GM12878 (cell line): Measurements from ENCODE around the gene DNAJC5. TPM values are rescaled to one million over a fixed set of nuclear protein-coding genes. Genes with fewer than 3 reads are reported as not detected.

Experiments
- ATAC-seq: fragments of 200-7000 bp; cut with Tn5 transposase; 3 replicates; pipeline ENCODE4 v1.9.1; 2020; ENCODE audit warnings: mild to moderate bottlenecking, moderate library complexity
- BruUV-seq: library from RNA; stranded (reverse); fragments of 400-500 nt; replicated peaks from 2 replicates; lab custom pipeline; 2021; lab: Mats Ljungman, UMichigan
- CTCF ChIA-PET: fragments of 300-600 bp; sonication (Branson Sonifier 250); formaldehyde crosslinking; extraction: SDS; loops from one replicate; lab custom pipeline; 2021; ENCODE audit warnings: inconsistent platforms; lab: Yijun Ruan, JAX
- POLR2A ChIA-PET: fragments of 350-600 bp; formaldehyde crosslinking; extraction: SDS; loops from one replicate; lab custom pipeline; 2021; ENCODE audit warnings: inconsistent platforms; lab: Charles Lee
- RAD21 ChIA-PET: fragments of 300-600 bp; sonication (Branson Sonifier 250); formaldehyde crosslinking; loops from one replicate; lab custom pipeline; 2023; ENCODE audit warnings: antibody characterized with exemption; ENCODE audit not compliant: unreplicated experiment; lab: Charles Lee
- SMC1A ChIA-PET: fragments of 300-600 bp; sonication (Branson Sonifier 250); formaldehyde crosslinking; loops from one replicate; lab custom pipeline; 2023; ENCODE audit not compliant: unreplicated experiment, uncharacterized antibody; lab: Charles Lee
- DNase-seq: peaks from one replicate; pipeline ENCODE4 v3.0.0-alpha.2; 2011; ENCODE audit warnings: low read depth, low spot score
- FAIRE-seq: peaks from 3 replicates; lab custom pipeline; 2011; peaks lifted over from hg19 to GRCh38; lab: Jason Lieb, UNC
- H2AFZ ChIP-seq: 2 replicates; pipeline ENCODE4 v1.6.0; 2011; ENCODE audit warnings: low read depth, low read length, control low read depth; ENCODE audit not compliant: control insufficient read depth
- H3K27ac ChIP-seq: 2 replicates; pipeline ENCODE4 v1.5.1; 2011; ENCODE audit warnings: control low read depth; ENCODE audit not compliant: control insufficient read depth, insufficient read depth
- H3K27me3 ChIP-seq, 2 experiments: replicated peaks in 1 of 2; 2 replicates each; pipeline versions ENCODE4 v1.6.0 to v1.6.1; 2011; ENCODE audit warnings: low read length in 1 of 2; ENCODE audit not compliant: control insufficient read depth in 2 of 2, insufficient read depth in 2 of 2
- H3K36me3 ChIP-seq, 2 experiments: 2 replicates each; pipeline ENCODE4 v1.5.1; 2011; ENCODE audit warnings: low read length in 1 of 2; ENCODE audit not compliant: control insufficient read depth in 2 of 2, insufficient read depth in 2 of 2
- H3K4me1 ChIP-seq: 2 replicates; pipeline ENCODE4 v1.6.1; 2011; ENCODE audit warnings: mild to moderate bottlenecking, low read length, moderate library complexity, mixed read lengths; ENCODE audit not compliant: control insufficient read depth, insufficient read depth
- H3K4me2 ChIP-seq: 2 replicates; pipeline ENCODE4 v1.6.0; 2011; ENCODE audit warnings: control low read depth; ENCODE audit not compliant: control insufficient read depth, insufficient read depth
- H3K4me3 ChIP-seq: fragments of 200-600 bp; sonication (generic); 2 replicates; pipeline ENCODE4 v1.5.1; 2016
- H3K79me2 ChIP-seq: 2 replicates; pipeline ENCODE4 v1.6.0; 2011; ENCODE audit warnings: low read length; ENCODE audit not compliant: control insufficient read depth, insufficient read depth
- H3K9ac ChIP-seq: 2 replicates; pipeline ENCODE4 v1.8.0; 2011; ENCODE audit warnings: low read length, control low read depth, mixed read lengths; ENCODE audit not compliant: control insufficient read depth, insufficient read depth
- H3K9me3 ChIP-seq: replicated peaks from 3 replicates; pipeline ENCODE4 v1.5.1; 2011; ENCODE audit warnings: mild to moderate bottlenecking, low read length; ENCODE audit not compliant: control insufficient read depth, insufficient read depth
- H4K20me1 ChIP-seq: 2 replicates; pipeline ENCODE4 v1.6.0; 2011; ENCODE audit not compliant: control insufficient read depth, insufficient read depth
- ATF7 ChIP-seq: fragments of 450-650 bp; IDR thresholded peaks from 2 replicates; pipeline ENCODE4 v1.6.1; 2016; ENCODE audit warnings: low read depth, mild to moderate bottlenecking
- BRCA1 ChIP-seq: IDR thresholded peaks from 2 replicates; pipeline ENCODE4 v1.6.1; 2011; ENCODE audit warnings: low read depth, low read length, improper control_type of control experiment
- CBX3 ChIP-seq: fragments of 200-600 bp; sonication (generic); IDR thresholded peaks from 2 replicates; pipeline ENCODE4 v1.6.1; 2016; ENCODE audit warnings: low read depth, borderline replicate concordance
- HDAC6 ChIP-seq: fragments of 200-600 bp; sonication (generic); IDR thresholded peaks from one replicate; pipeline ENCODE4 v1.8.0; 2017; ENCODE audit warnings: antibody characterized with exemption; ENCODE audit not compliant: unreplicated experiment
- NFYA ChIP-seq: IDR thresholded peaks from 2 replicates; pipeline ENCODE4 v1.6.1; 2011; ENCODE audit warnings: low read depth, mild to moderate bottlenecking, low read length, improper control_type of control experiment, borderline replicate concordance
- POU2F2 ChIP-seq: IDR thresholded peaks from 3 replicates; pipeline ENCODE4 v1.6.1; 2011; ENCODE audit warnings: low read depth, mild to moderate bottlenecking, low read length, borderline replicate concordance
- RAD51 ChIP-seq: fragments of 450-650 bp; IDR thresholded peaks from 2 replicates; pipeline ENCODE4 v1.6.1; 2016; ENCODE audit warnings: moderate library complexity, mild to moderate bottlenecking, inconsistent platforms
- SIN3A ChIP-seq: IDR thresholded peaks from 2 replicates; pipeline ENCODE4 v1.6.1; 2012; ENCODE audit warnings: low read depth, low read length, improper control_type of control experiment
- TBL1XR1 ChIP-seq: IDR thresholded peaks from 2 replicates; pipeline ENCODE4 v1.6.1; 2012; ENCODE audit warnings: low read depth, low read length, improper control_type of control experiment
- ZNF24 ChIP-seq: fragments of 450-650 bp; IDR thresholded peaks from 2 replicates; pipeline ENCODE4 v1.6.1; 2017; ENCODE audit warnings: antibody characterized with exemption, mild to moderate bottlenecking
- ZNF384 ChIP-seq: IDR thresholded peaks from 2 replicates; pipeline ENCODE4 v1.6.1; 2012; ENCODE audit warnings: low read depth, mild to moderate bottlenecking, low read length, improper control_type of control experiment, borderline replicate concordance
- WGBS: methylation state at CpG from one replicate; pipeline ENCODE4 v1.1.6; 2016; ENCODE audit warnings: low lambda C conversion rate; ENCODE audit not compliant: insufficient replicate concordance, insufficient coverage; ENCODE audit errors: missing lambda C conversion rate; 5-methylcytosine and 5-hydroxymethylcytosine counted together
- in situ Hi-C: fragments of 300-500 bp; cut with MboI; formaldehyde crosslinking; loops from 9 replicates; pipeline ENCODE4 v1.14.3; 2018; ENCODE audit warnings: mixed read lengths
- intact Hi-C: fragments of 100-400 bp; cut with micrococcal nuclease; formaldehyde crosslinking; loops from one replicate; pipeline ENCODE4 v1.14.2; 2022; ENCODE audit not compliant: unreplicated experiment
- polyA plus RNA-seq, 11 experiments: library from polyadenylated mRNA; depleted of rRNA in 4 of 11; unstranded in 6 of 11; stranded (reverse) in 5 of 11; fragments of >200 nt; fragmentation: Nextera tagmentation in 4 of 11; fragmentation: Illumina TruSeq in 1 of 11; extraction: Ambion mirVana in 4 of 11; extraction: Trizol in 1 of 11; gene quantifications; 1 replicate in 1 of 11; 2 replicates in 10 of 11; pipeline versions ENCODE4 v1.2.1 to v1.2.3, GENCODE V29; 2011 to 2016; ENCODE audit warnings: inconsistent platforms in 2 of 11, missing spikeins in 2 of 11, low read depth in 1 of 11
- total RNA-seq, 4 experiments: library from RNA; depleted of rRNA in 3 of 4; stranded (reverse); fragments of >200 nt in 3 of 4; fragmentation: Illumina TruSeq in 1 of 4; extraction: Trizol in 1 of 4; gene quantifications; 2 replicates each; pipeline versions ENCODE4 v1.2.1 to v1.2.3, GENCODE V29; 2013 to 2021
- TF ChIP-seq, protein P1 (sequence below): IDR thresholded peaks from 2 replicates; pipeline ENCODE4 v1.6.1; 2012; ENCODE audit warnings: improper control_type of control experiment, low read depth, low read length; ENCODE audit not compliant: insufficient replicate concordance
- TF ChIP-seq, protein P2 (sequence below): fragments of 450-650 bp; IDR thresholded peaks from 2 replicates; pipeline ENCODE4 v1.6.1; 2017; ENCODE audit warnings: mild to moderate bottlenecking, low read depth, inconsistent platforms; ENCODE audit not compliant: poor library complexity, severe bottlenecking
- TF ChIP-seq, protein P3 (sequence below): IDR thresholded peaks from 2 replicates; pipeline ENCODE4 v1.6.1; 2011; ENCODE audit warnings: mild to moderate bottlenecking, low read depth, low read length, moderate library complexity; ENCODE audit not compliant: insufficient replicate concordance

The DNAJC5 gene
- total and polyA plus RNA-seq, 10 of the 15 experiments (the other 5 are each of a cell fraction or from before 2014, with no cell fraction given), result 0.69 to 36.8 (median 17.0) TPM

DNA sequence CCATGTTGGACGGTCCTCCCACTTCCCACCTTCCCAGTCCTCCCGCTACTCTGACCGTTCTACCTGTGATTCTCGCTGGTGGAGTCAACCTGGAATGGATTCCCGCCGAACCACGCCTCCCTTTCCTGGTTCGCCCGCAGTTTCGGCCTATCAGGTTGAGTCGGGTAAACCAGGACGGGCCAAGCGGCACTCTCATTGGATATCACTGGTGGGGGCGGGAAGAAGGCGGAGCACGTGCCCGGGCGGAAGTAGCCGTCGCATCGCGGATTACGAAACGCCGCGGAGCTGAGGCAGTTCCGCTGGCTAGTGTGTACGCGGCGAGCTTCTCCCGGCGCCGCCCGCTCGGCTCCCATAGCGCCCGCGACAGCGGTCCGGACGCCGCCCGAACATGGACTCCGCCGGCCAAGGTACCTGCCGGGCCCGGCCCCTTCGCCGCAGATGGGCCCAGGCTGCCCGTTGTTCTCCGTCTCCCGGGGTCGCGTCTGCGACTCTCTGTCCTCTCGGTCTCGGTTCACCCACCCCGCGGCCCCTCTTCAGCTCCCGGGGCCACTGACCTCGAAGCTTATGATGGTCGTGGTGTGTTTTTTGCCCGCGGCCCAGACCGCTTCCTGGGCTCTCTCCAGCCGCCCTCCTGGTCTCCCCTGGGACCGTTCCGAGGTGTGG is 29.8 kb upstream of the DNAJC5 start, which contains the start of gene TPD52L2:
Gene TPD52L2, plus strand, starts transcription at position 293 of the 663 bp plus-strand sequence. Its CDS starts 96 bp downstream, at position 389.
- no TSS peak for BruUV-seq
- DNase-seq (peak; percentile 94), ATAC-seq (peak; percentile 91), FAIRE-seq (peak; percentile 99)
- in situ Hi-C loops, result no loop called here
- ChIA-PET CTCF (interaction anchor here (0.8 to 4.4 kb wide), 19 partner anchors 14 to 327 kb away, joined by 3 to 38 read pairs (median 6); partner anchors contain the start of genes ARFRP1, HELZ2, LIME1 and PRPF6), POLR2A (interaction anchor here (0.8 to 1.8 kb wide), 8 partner anchors 32 to 327 kb away, joined by 3 to 6 read pairs (median 4); partner anchors contain the start of genes ARFRP1, LIME1, PRPF6 and RTEL1), RAD21 (interaction anchor here (0.7 to 3.2 kb wide), 26 partner anchors 15 to 328 kb away, joined by 3 to 18 read pairs (median 4); partner anchors contain the start of genes ARFRP1, LIME1, PTK6 and RTEL1), SMC1A (interaction anchor here (0.6 to 3.5 kb wide), 10 partner anchors 29 to 207 kb away, joined by 3 to 19 read pairs (median 4); partner anchors contain the start of genes ARFRP1, DNAJC5, RTEL1 and ZGPAT)
- Histone ChIP-seq H3K4me2 (peak within 1 kb of the TSS; percentile 100), H3K9ac (peak within 1 kb of the TSS; percentile 84), H3K27me3 (no peaks in the 10 kb centered on the region), H4K20me1 (no peaks in the 10 kb centered on the region), H3K27ac (peak within 1 kb of the TSS; percentile 90), H3K36me3 (peaks cover 6 to 7% of the 10 kb centered on the region in 2 experiments; a peak in 3 of 4 replicates), H2AFZ (peak within 1 kb of the TSS; percentile 90), H3K79me2 (peaks cover 33% of the 10 kb centered on the region), H3K9me3 (no peaks in the 10 kb centered on the region), H3K4me1 (peaks cover 7% of the 10 kb centered on the region), H3K4me3 (peak within 1 kb of the TSS; percentile 96)
- WGBS, result under 1% methylated on average over 66 of the region's 68 CpGs
- intact Hi-C loops, result loop anchor here (1.0 to 10.0 kb wide), 5 partner anchors 78 to 327 kb away; partner anchors contain the start of genes ARFRP1 and LIME1
- TF ChIP-seq HDAC6 (no peak), RAD51 (peak; percentile 94), BRCA1 (no peak; the same call in 1 of the 2 replicates), CBX3 (no peak), POU2F2 (no peak), SIN3A (peak; percentile 87), ZNF384 (no peak), ZNF24 (no peak), ATF7 (peak; percentile 37), TBL1XR1 (0 out of 2 replicates have a peak, but pooled peaks have one; percentile 27), NFYA (peak; percentile 19; the same call in 1 of the 2 replicates)
- TF ChIP-seq, protein P1, sequence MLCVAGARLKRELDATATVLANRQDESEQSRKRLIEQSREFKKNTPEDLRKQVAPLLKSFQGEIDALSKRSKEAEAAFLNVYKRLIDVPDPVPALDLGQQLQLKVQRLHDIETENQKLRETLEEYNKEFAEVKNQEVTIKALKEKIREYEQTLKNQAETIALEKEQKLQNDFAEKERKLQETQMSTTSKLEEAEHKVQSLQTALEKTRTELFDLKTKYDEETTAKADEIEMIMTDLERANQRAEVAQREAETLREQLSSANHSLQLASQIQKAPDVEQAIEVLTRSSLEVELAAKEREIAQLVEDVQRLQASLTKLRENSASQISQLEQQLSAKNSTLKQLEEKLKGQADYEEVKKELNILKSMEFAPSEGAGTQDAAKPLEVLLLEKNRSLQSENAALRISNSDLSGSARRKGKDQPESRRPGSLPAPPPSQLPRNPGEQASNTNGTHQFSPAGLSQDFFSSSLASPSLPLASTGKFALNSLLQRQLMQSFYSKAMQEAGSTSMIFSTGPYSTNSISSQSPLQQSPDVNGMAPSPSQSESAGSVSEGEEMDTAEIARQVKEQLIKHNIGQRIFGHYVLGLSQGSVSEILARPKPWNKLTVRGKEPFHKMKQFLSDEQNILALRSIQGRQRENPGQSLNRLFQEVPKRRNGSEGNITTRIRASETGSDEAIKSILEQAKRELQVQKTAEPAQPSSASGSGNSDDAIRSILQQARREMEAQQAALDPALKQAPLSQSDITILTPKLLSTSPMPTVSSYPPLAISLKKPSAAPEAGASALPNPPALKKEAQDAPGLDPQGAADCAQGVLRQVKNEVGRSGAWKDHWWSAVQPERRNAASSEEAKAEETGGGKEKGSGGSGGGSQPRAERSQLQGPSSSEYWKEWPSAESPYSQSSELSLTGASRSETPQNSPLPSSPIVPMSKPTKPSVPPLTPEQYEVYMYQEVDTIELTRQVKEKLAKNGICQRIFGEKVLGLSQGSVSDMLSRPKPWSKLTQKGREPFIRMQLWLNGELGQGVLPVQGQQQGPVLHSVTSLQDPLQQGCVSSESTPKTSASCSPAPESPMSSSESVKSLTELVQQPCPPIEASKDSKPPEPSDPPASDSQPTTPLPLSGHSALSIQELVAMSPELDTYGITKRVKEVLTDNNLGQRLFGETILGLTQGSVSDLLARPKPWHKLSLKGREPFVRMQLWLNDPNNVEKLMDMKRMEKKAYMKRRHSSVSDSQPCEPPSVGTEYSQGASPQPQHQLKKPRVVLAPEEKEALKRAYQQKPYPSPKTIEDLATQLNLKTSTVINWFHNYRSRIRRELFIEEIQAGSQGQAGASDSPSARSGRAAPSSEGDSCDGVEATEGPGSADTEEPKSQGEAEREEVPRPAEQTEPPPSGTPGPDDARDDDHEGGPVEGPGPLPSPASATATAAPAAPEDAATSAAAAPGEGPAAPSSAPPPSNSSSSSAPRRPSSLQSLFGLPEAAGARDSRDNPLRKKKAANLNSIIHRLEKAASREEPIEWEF, result no peak
- TF ChIP-seq, protein P2, sequence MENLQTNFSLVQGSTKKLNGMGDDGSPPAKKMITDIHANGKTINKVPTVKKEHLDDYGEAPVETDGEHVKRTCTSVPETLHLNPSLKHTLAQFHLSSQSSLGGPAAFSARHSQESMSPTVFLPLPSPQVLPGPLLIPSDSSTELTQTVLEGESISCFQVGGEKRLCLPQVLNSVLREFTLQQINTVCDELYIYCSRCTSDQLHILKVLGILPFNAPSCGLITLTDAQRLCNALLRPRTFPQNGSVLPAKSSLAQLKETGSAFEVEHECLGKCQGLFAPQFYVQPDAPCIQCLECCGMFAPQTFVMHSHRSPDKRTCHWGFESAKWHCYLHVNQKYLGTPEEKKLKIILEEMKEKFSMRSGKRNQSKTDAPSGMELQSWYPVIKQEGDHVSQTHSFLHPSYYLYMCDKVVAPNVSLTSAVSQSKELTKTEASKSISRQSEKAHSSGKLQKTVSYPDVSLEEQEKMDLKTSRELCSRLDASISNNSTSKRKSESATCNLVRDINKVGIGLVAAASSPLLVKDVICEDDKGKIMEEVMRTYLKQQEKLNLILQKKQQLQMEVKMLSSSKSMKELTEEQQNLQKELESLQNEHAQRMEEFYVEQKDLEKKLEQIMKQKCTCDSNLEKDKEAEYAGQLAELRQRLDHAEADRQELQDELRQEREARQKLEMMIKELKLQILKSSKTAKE, result no peak
- TF ChIP-seq, protein P3, sequence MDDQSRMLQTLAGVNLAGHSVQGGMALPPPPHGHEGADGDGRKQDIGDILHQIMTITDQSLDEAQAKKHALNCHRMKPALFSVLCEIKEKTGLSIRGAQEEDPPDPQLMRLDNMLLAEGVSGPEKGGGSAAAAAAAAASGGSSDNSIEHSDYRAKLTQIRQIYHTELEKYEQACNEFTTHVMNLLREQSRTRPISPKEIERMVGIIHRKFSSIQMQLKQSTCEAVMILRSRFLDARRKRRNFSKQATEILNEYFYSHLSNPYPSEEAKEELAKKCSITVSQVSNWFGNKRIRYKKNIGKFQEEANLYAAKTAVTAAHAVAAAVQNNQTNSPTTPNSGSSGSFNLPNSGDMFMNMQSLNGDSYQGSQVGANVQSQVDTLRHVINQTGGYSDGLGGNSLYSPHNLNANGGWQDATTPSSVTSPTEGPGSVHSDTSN, result peak; percentile 4
